Choroid plexus epithelial cell (primary cell): ENCODE data around the gene DNAJC13.

Experiments
- DNase-seq: peaks from one replicate; pipeline ENCODE4 v3.0.0-alpha.2; 2010; ENCODE audit warnings: low read depth
- H3K4me3 ChIP-seq: 2 replicates; pipeline ENCODE4 v1.5.1; 2011; ENCODE audit warnings: low read depth, mild to moderate bottlenecking, control low read depth, low read length, moderate library complexity
- CTCF ChIP-seq: conservative IDR thresholded peaks from 2 replicates; pipeline ENCODE4 v1.5.1; 2011; ENCODE audit warnings: low read depth, mild to moderate bottlenecking, control low read depth, inconsistent platforms, low read length, moderate library complexity

DNAJC13 gene

GRCh38 chr3:132507657-132508056, 90.4 kb downstream of the DNAJC13 start:
- no peak for DNase-seq
- no peak for TF ChIP-seq CTCF
- no peak overlapping the region for H3K4me3 ChIP-seq

- no peak for DNase-seq
- no peak overlapping the region for H3K4me3 ChIP-seq
- TF ChIP-seq CTCF: no peak
Observed at GRCh38 chr3:132509096-132509495, 91.8 kb downstream of the DNAJC13 start.

- no peak for TF ChIP-seq CTCF
- DNase-seq: peak; percentile 1
- H3K4me3 ChIP-seq: no peak overlapping the region
Observed at GRCh38 chr3:132509506-132509905, 92.2 kb downstream of the DNAJC13 start.

- H3K4me3 ChIP-seq: no peak overlapping the region
- no peak for TF ChIP-seq CTCF
- no peak for DNase-seq
Observed at GRCh38 chr3:132513057-132513456, 95.8 kb downstream of the DNAJC13 start.

GRCh38 chr3:132517311-132517710, 100.0 kb downstream of the DNAJC13 start:
- TF ChIP-seq CTCF: no peak
- no peak overlapping the region for H3K4me3 ChIP-seq
- no peak for DNase-seq

GRCh38 chr3:132519914-132520313, 102.6 kb downstream of the DNAJC13 start:
- no peak for TF ChIP-seq CTCF
- no peak overlapping the region for H3K4me3 ChIP-seq
- no peak for DNase-seq

- no peak for TF ChIP-seq CTCF
- no peak for DNase-seq
- H3K4me3 ChIP-seq: no peak overlapping the region
Observed at GRCh38 chr3:132521901-132522300, 104.6 kb downstream of the DNAJC13 start.
